Nephron (organoid): Measurements from ENCODE around the gene IFNK.
"Not testable (repeated sequence)": the region's sequence is repeated elsewhere in the genome, so short reads cannot be mapped to it uniquely, and the experiment has no call there.

Experiments
- H3K27ac Mint-ChIP-seq, 3 experiments: 2 replicates each; pipeline ENCODE4 v1.8.0; 2020; ENCODE audit warnings: mixed read lengths in 3 of 3, mild to moderate bottlenecking in 2 of 3, moderate library complexity in 1 of 3
- H3K27me3 Mint-ChIP-seq: 2 replicates; pipeline ENCODE4 v1.8.0; 2021; ENCODE audit warnings: low read depth, mild to moderate bottlenecking, moderate library complexity, mixed read lengths
- H3K36me3 Mint-ChIP-seq: 2 replicates; pipeline ENCODE4 v1.8.0; 2020; ENCODE audit warnings: low read depth, mixed read lengths
- H3K4me1 Mint-ChIP-seq: 2 replicates; pipeline ENCODE4 v1.8.0; 2020; ENCODE audit warnings: mixed read lengths
- H3K4me3 Mint-ChIP-seq, 3 experiments: 2 replicates each; pipeline ENCODE4 v1.8.0; 2020; ENCODE audit warnings: mild to moderate bottlenecking in 3 of 3, mixed read lengths in 3 of 3, moderate library complexity in 2 of 3
- H3K9me3 Mint-ChIP-seq: 2 replicates; pipeline ENCODE4 v1.8.0; 2020; ENCODE audit warnings: mixed read lengths
- CTCF ChIP-seq, 3 experiments: fragments of 200-600 bp; sonication (generic); IDR thresholded peaks; one replicate each; pipeline ENCODE4 v1.5.0; 2021; ENCODE audit warnings: antibody characterized with exemption in 3 of 3; ENCODE audit not compliant: unreplicated experiment in 3 of 3

The IFNK gene

GRCh38 chr9:27491154-27491553 lies 32.9 kb upstream of the IFNK start:
- H3K4me3 Mint-ChIP-seq, result no peak overlapping the region
- TF ChIP-seq CTCF (IDR thresholded peaks at IDR 0.05; ENCODE audit: unreplicated experiment in 3 of 3), result no peak
- peaks cover 3% of the 10 kb centered on the region for H3K9me3 Mint-ChIP-seq
- H3K36me3 Mint-ChIP-seq, result peaks cover 11% of the 10 kb centered on the region
- H3K27ac Mint-ChIP-seq, result peak overlapping the region; percentile 34 to 72 (median 41)
- peaks cover 35% of the 10 kb centered on the region for H3K4me1 Mint-ChIP-seq
- H3K27me3 Mint-ChIP-seq, result no peaks in the 10 kb centered on the region

GRCh38 chr9:27495480-27496134 lies 28.5 kb upstream of the IFNK start:
- H3K36me3 Mint-ChIP-seq, result peaks cover 11% of the 10 kb centered on the region
- no peaks in the 10 kb centered on the region for H3K27me3 Mint-ChIP-seq
- no peak for TF ChIP-seq CTCF (IDR thresholded peaks at IDR 0.05; ENCODE audit: unreplicated experiment in 3 of 3)
- no peak overlapping the region for H3K4me3 Mint-ChIP-seq
- H3K27ac Mint-ChIP-seq, result no peak overlapping the region
- peaks cover 3% of the 10 kb centered on the region for H3K9me3 Mint-ChIP-seq
- peaks cover 29% of the 10 kb centered on the region for H3K4me1 Mint-ChIP-seq

- H3K27ac Mint-ChIP-seq, result peak overlapping the region in 2 of 3 experiments; percentile 33 to 51
- no peak for TF ChIP-seq CTCF (IDR thresholded peaks at IDR 0.05; ENCODE audit: unreplicated experiment in 3 of 3)
- peaks cover 5% of the 10 kb centered on the region for H3K9me3 Mint-ChIP-seq
- peaks cover 16% of the 10 kb centered on the region for H3K36me3 Mint-ChIP-seq
- no peak overlapping the region for H3K4me3 Mint-ChIP-seq
- no peaks in the 10 kb centered on the region for H3K27me3 Mint-ChIP-seq
- H3K4me1 Mint-ChIP-seq, result peaks cover 24% of the 10 kb centered on the region
Observed at GRCh38 chr9:27496135-27496504, 28.0 kb upstream of the IFNK start.

GRCh38 chr9:27497883-27498417 lies 26.1 kb upstream of the IFNK start:
- Mint-ChIP-seq H3K27ac (peak overlapping the region; percentile 6 to 45 (median 21)), H3K4me1 (peaks cover 18% of the 10 kb centered on the region)
- no peak for TF ChIP-seq CTCF (IDR thresholded peaks at IDR 0.05; ENCODE audit: unreplicated experiment in 3 of 3)

GRCh38 chr9:27499451-27499850 lies 24.6 kb upstream of the IFNK start:
- no peak for TF ChIP-seq CTCF (IDR thresholded peaks at IDR 0.05; ENCODE audit: unreplicated experiment in 3 of 3)

More at GRCh38 chr9:27497883-27498417, 26.1 kb upstream of the IFNK start:
- Mint-ChIP-seq H3K4me3 (peak overlapping the region in 1 of 3 experiments; percentile 7), H3K27me3 (no peaks in the 10 kb centered on the region), H3K36me3 (peaks cover 17% of the 10 kb centered on the region), H3K9me3 (peaks cover 7% of the 10 kb centered on the region)

GRCh38 chr9:27500902-27501301 lies 23.2 kb upstream of the IFNK start:
- H3K4me3 Mint-ChIP-seq, result not testable (repeated sequence)
- H3K36me3 Mint-ChIP-seq, result peaks cover 26% of the 10 kb centered on the region
- peaks cover 17% of the 10 kb centered on the region for H3K4me1 Mint-ChIP-seq

More at GRCh38 chr9:27499451-27499850, 24.6 kb upstream of the IFNK start:
- Mint-ChIP-seq H3K27ac (no peak overlapping the region), H3K4me3 (no peak overlapping the region), H3K27me3 (no peaks in the 10 kb centered on the region), H3K9me3 (peaks cover 4% of the 10 kb centered on the region), H3K36me3 (peaks cover 15% of the 10 kb centered on the region), H3K4me1 (peaks cover 17% of the 10 kb centered on the region)

More at GRCh38 chr9:27500902-27501301, 23.2 kb upstream of the IFNK start:
- H3K27me3 Mint-ChIP-seq, H3K9me3 Mint-ChIP-seq: not testable (repeated sequence)
- peak overlapping the region in 1 of 3 experiments; percentile 44 for H3K27ac Mint-ChIP-seq
